Neural crest cell (in vitro differentiated cells): ENCODE data around the gene ELAVL1. TPM values are rescaled to one million over a fixed set of nuclear protein-coding genes. Genes with fewer than 3 reads are reported as not detected.

Experiments
- DNase-seq: peaks from one replicate; pipeline ENCODE4 v3.0.0; 2021; ENCODE audit warnings: low read depth, mixed read lengths, low spot score
- H3K27ac Mint-ChIP-seq: one replicate; pipeline ENCODE4 v1.8.0; 2021; ENCODE audit warnings: mild to moderate bottlenecking, mixed read lengths; ENCODE audit not compliant: unreplicated experiment
- H3K27me3 Mint-ChIP-seq: 2 replicates; pipeline ENCODE4 v1.8.0; 2021; ENCODE audit warnings: low read depth, mild to moderate bottlenecking, mixed read lengths
- H3K36me3 Mint-ChIP-seq: 2 replicates; pipeline ENCODE4 v1.8.0; 2021; ENCODE audit warnings: low read depth, mild to moderate bottlenecking, mixed read lengths
- H3K4me1 Mint-ChIP-seq: 2 replicates; pipeline ENCODE4 v1.8.0; 2021; ENCODE audit warnings: mixed read lengths
- H3K4me3 Mint-ChIP-seq: one replicate; pipeline ENCODE4 v1.8.0; 2021; ENCODE audit warnings: mild to moderate bottlenecking, mixed read lengths
- H3K9me3 Mint-ChIP-seq: 2 replicates; pipeline ENCODE4 v1.8.0; 2021; ENCODE audit warnings: mixed read lengths
- CTCF ChIP-seq: fragments of 200-600 bp; sonication (generic); conservative IDR thresholded peaks from 2 replicates; pipeline ENCODE4 v1.5.0; 2021; ENCODE audit warnings: antibody characterized with exemption, mild to moderate bottlenecking
- total RNA-seq: library from RNA; stranded (reverse); gene quantifications from 2 replicates; pipeline ENCODE4 v1.2.1, GENCODE V29; 2021

Gene ELAVL1
- total RNA-seq, 1 donor from 2014 or later: 209 TPM

- H3K27ac Mint-ChIP-seq: no peak overlapping the region
- H3K36me3 Mint-ChIP-seq: no peaks in the 10 kb centered on the region
- peaks cover 66% of the 10 kb centered on the region for H3K27me3 Mint-ChIP-seq
- no peak for DNase-seq
- H3K4me1 Mint-ChIP-seq: peaks cover 24% of the 10 kb centered on the region
- TF ChIP-seq CTCF: no peak
- peak overlapping the region; percentile 81 for H3K4me3 Mint-ChIP-seq
- H3K9me3 Mint-ChIP-seq: no peaks in the 10 kb centered on the region
Measured at GRCh38 chr19:7916103-7916954, 89.1 kb downstream of the ELAVL1 start.

DNA sequence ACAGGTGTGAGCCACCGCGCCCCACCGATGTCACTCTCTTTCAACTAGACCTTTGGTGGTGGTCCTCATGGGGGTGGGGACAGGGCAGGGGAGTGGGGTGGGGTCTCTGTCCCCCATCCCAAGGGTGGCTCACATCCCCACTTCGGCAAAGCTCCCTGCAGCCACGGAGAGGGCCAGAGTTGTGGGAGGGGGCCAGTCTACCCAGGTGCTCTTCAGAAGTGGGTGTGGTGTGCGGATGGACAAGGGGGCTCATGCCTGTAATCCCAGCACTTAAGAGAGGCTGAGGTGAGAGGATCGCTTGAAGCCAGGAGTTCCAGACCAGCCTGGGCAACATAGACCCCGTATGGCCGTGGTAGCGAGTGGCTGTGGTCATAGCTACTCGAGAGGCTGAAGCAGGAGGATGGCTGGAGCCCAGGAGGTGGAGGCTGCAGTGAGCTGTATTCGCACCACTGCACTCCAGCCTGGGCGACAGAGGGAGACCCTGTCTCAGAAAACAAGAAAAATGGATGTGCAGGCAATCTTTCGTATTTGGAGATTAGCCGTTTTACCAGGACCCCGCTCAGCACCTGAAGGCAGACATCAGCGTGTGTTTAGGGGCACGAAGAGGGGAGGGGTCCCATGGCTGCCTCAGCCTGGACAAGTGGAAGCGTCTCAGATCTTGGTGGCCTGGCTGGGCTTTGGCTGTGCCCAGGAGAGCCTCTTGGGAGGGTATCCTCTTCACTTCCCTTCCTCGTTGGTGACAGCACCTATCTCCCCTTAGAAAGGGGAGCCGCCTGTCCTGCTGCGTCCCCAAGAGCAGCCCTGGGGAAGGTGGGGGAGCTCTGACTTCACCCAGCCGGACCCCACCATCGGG is 90.0 kb downstream of the ELAVL1 start:
- H3K27ac Mint-ChIP-seq: no peak overlapping the region

GRCh38 chr19:7914598-7915045 is 90.8 kb downstream of the ELAVL1 start, which contains the start of gene TGFBR3L:
TSS of gene TGFBR3L (plus strand) at chr19:7914830.
- Mint-ChIP-seq H3K9me3 (no peaks in the 10 kb centered on the region), H3K4me1 (peaks cover 12% of the 10 kb centered on the region), H3K27me3 (peaks cover 59% of the 10 kb centered on the region), H3K27ac (no peak within 1 kb of the TSS), H3K36me3 (no peaks in the 10 kb centered on the region), H3K4me3 (peak within 1 kb of the TSS; percentile 81)
- TF ChIP-seq CTCF: no peak
- DNase-seq: no peak

More for the DNA sequence above, 90.0 kb downstream of the ELAVL1 start:
- Mint-ChIP-seq H3K36me3 (no peaks in the 10 kb centered on the region), H3K27me3 (peaks cover 65% of the 10 kb centered on the region), H3K4me1 (peaks cover 18% of the 10 kb centered on the region), H3K9me3 (no peaks in the 10 kb centered on the region), H3K4me3 (peak overlapping the region; percentile 81)
- TF ChIP-seq CTCF: no peak
- DNase-seq: no peak

DNA sequence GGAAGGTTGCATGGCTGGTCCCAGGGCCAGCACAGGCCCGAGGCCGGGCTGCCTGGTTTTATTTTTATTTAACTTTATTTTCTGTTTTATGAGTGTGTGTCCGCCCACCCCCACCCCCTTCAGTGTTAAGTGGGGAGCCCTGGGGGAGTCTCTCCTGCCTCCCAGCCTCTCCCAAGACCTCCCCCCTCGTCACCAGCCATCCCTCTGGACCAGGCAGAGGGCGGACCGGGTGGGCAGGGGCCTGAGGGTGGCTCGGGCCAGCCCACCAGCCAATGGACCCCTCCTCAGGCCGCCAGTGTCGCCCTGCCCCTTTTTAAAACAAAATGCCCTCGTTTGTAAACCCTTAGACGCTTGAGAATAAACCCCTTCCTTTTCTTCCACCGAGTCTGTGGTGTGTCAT is 91.3 kb downstream of the ELAVL1 start:
- Mint-ChIP-seq H3K27ac (no peak overlapping the region), H3K36me3 (no peaks in the 10 kb centered on the region), H3K27me3 (peaks cover 56% of the 10 kb centered on the region), H3K4me3 (peak overlapping the region; percentile 34), H3K4me1 (peaks cover 10% of the 10 kb centered on the region), H3K9me3 (no peaks in the 10 kb centered on the region)
- no peak for TF ChIP-seq CTCF
- no peak for DNase-seq

GRCh38 chr19:7913652-7914051 is 91.8 kb downstream of the ELAVL1 start:
- no peaks in the 10 kb centered on the region for H3K9me3 Mint-ChIP-seq
- no peaks in the 10 kb centered on the region for H3K36me3 Mint-ChIP-seq
- H3K27ac Mint-ChIP-seq: no peak overlapping the region
- H3K4me3 Mint-ChIP-seq: peak overlapping the region; percentile 59
- H3K27me3 Mint-ChIP-seq: peaks cover 53% of the 10 kb centered on the region
- H3K4me1 Mint-ChIP-seq: peaks cover 10% of the 10 kb centered on the region
- TF ChIP-seq CTCF: no peak
- no peak for DNase-seq
